ENCODE data around the gene CACNA1S.

The CACNA1S gene

DNA sequence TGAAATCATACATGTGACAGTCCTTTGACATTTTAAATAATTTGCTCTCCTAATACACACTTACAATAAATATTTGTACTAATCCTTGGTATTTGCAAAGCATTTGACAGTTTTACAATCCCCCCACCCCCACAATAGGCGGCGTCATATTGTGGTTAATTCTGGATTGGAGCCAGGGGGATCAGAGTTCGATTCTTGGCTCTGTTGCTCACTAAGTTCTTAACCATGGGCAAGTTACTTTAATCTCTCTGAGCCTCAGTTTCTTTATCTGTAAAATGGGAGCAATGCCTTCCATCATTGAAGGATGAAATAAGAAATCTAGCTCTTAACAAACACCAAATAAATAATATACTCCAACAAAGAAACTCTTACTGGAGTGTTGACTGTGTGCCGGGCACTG is 23.8 kb downstream of the CACNA1S start:
- no peak for TF ChIP-seq CTCF (IDR thresholded peaks at IDR 0.05)

DNA sequence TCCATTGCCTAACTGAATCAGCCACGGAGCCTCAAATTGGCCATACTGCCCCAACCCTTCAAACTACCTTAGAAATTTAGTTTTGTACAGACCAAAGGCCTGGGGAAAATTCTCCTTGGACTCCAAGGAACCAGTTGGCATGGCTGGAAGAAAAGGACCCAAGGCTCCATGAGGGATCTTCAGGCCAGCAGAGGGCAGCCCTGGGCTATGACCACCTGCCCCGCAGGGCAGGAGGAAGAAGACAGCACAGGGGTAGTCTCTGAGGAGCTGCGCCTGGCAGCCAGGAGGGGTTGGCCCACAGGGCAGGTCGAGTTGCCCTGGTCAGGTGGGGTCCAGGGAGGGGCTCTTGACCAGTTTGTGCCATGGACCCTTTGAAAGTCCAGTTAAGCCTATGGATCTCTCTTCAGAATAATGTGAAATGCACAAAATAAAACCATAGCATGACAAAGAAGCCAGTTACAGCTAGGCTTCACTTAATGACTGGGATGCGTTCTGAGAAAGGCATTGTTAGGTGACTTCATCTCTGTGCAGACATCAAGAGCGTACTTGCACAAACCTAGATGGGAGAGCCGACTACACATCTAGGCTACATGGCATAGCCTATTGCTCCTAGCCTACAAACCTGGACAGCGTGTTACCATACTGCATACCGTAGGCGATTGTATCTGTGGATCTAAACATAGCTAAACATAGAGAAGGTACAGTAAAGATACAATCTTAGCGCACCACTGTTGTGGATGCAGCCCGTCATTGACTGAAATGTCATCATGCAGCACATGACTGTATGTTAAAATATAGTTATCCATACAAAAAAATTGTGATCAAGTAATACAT is 26.1 kb downstream of the CACNA1S start:
- peak; percentile 66 for TF ChIP-seq CTCF (IDR thresholded peaks at IDR 0.05)

DNA sequence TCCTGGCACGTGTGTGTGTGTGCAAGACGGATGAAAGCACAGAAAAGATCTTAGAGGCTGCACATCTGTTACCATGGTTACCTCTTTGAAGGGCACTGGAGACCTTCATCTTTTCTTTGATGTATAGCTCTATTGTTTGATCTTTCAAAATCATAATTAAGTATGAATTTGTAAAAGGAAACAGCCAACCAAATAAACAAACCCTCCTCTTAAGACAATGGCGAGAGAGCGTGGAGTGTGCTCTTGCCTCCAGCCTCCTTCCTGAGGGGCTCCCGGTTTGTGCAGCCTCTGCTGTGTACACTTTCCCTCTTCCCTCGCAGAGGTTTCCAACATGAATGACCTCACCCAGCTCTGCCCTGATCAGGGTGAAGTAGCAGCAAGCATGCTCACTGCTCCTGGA is 27.9 kb downstream of the CACNA1S start:
- no peak for TF ChIP-seq CTCF (IDR thresholded peaks at IDR 0.05)

- TF ChIP-seq CTCF (IDR thresholded peaks at IDR 0.05), result no peak
These were observed 28.5 kb downstream of the CACNA1S start for GRCh38 chr1:201083741-201084140.

- no peak for TF ChIP-seq CTCF (IDR thresholded peaks at IDR 0.05)
These were observed 32.1 kb downstream of the CACNA1S start for GRCh38 chr1:201080135-201080534.

DNA sequence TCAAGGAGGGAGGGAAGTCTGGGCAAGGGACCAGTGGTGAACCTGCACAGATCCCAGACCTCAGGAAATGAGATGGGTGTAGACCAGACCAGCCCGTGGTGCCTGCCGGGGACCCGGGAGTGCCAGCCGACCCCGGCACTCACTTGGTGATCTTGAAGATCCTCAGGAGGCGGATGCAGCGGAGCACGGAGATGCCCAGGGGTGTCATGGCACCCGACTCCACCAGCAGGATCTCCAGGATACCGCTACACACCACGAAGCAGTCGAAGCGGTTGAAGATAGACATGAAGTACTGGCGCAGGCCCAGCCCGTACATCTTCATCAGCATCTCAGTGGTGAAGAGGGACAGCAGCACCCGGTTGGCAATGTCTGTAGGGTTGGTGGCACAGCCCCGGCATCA is 34.5 kb downstream of the CACNA1S start:
- no peak for TF ChIP-seq CTCF (IDR thresholded peaks at IDR 0.05)

GRCh38 chr1:201077116-201077515 is 35.1 kb downstream of the CACNA1S start:
- no peak for TF ChIP-seq CTCF (IDR thresholded peaks at IDR 0.05)

DNA sequence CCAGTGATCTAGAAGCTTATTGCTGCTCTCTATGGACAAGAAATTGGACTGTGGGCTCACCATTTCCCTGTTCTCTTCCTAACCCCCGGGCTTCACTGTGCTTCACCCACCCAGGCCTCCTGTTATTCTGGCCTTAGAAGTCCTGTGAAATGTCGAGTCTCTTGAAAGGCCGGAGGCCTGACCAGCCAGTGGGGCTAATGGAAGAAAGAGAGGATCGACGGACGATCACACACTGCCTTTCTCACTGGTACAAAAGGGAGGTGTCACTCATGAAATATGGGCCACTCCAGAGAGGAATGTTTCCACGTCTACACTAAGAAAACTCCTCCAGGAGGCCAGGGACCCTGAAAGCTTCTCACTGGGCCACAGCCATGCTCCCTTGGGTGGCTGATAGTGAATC is 36.1 kb downstream of the CACNA1S start:
- no peak for TF ChIP-seq CTCF (IDR thresholded peaks at IDR 0.05)
